Measurements from ENCODE around the gene HPRT1.
A peak's percentile ranks its signal among the peaks of the same experiment; 100 is the strongest.
"Not testable (repeated sequence)": the region's sequence is repeated elsewhere in the genome, so short reads cannot be mapped to it uniquely, and the experiment has no call there.

The HPRT1 gene, protein sequence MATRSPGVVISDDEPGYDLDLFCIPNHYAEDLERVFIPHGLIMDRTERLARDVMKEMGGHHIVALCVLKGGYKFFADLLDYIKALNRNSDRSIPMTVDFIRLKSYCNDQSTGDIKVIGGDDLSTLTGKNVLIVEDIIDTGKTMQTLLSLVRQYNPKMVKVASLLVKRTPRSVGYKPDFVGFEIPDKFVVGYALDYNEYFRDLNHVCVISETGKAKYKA

DNA sequence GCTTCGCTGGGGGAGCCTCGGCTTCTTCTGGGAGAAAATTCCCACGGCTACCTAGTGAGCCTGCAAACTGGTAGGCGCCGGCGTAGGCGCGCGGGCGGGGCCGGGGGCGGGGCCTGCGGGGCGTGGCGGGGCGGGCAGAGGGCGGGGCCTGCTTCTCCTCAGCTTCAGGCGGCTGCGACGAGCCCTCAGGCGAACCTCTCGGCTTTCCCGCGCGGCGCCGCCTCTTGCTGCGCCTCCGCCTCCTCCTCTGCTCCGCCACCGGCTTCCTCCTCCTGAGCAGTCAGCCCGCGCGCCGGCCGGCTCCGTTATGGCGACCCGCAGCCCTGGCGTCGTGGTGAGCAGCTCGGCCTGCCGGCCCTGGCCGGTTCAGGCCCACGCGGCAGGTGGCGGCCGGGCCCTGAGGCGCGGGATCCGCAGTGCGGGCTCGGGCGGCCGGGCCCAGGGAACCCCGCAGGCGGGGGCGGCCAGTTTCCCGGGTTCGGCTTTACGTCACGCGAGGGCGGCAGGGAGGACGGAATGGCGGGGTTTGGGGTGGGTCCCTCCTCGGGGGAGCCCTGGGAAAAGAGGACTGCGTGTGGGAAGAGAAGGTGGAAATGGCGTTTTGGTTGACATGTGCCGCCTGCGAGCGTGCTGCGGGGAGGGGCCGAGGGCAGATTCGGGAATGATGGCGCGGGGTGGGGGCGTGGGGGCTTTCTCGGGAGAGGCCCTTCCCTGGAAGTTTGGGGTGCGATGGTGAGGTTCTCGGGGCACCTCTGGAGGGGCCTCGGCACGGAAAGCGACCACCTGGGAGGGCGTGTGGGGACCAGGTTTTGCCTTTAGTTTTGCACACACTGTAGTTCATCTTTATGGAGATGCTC is at the start of gene HPRT1:
Gene HPRT1, plus strand, starts transcription at position 161 of the 857 bp plus-strand sequence. Its CDS starts 147 bp downstream, at position 308.
- peak; percentile 77 for DNase-seq

DNA sequence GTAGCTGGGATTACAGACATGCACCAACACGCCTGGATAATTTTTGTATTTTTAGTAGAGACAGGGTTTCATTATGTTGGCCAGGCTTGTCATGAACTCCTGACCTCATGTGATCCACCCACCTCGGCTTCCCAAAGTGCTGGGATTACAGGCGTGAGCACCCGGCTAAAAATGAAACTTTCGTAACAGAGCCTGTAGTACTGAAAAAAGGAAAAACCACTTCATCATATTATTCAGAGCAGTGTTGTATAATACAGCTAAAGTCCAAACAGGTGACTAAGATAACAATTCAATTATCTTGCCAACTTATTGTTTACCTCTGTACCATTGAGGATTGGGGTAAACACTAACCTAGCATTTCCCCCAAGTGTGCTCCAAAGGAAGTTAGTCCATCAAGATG is 43.9 kb upstream of the HPRT1 start:
- DNase-seq: no peak

DNA sequence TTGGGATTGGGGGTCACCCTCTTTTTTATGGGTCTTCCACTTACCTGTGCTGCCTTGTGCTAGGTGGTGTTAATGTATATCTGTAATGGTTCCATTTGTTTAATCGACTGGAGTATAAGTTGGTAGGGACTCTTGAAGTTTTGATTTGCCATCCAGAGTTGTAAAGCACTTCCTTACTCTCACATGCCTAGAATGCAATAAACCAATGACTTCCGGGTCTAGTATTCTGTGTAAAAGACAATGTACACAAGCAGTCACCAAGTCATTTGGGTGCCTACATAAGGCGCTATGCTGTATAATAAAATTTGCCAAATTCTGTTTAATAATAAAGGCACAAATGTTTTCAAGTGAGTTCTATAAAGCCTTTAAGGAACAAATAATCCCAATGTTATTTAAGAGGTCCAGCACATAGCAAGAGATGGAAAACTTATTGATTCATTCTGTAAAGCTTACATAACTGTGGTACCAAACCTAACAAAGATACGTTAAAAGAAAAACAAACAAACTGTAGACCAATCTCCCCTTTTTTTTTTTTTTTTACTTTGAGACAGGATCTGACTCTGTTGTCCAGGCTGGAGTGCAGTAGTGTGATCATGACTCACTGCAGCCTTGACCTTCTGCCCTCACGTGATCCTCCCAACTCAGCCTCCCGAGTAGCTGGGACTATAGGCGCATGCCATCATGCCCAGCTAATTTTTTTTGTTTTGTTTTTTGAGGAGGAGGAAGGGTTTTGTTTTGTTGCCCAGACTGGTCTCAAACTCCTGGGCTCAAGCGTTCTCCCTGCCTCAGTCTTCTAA is 41.5 kb upstream of the HPRT1 start:
- DNase-seq: no peak

DNA sequence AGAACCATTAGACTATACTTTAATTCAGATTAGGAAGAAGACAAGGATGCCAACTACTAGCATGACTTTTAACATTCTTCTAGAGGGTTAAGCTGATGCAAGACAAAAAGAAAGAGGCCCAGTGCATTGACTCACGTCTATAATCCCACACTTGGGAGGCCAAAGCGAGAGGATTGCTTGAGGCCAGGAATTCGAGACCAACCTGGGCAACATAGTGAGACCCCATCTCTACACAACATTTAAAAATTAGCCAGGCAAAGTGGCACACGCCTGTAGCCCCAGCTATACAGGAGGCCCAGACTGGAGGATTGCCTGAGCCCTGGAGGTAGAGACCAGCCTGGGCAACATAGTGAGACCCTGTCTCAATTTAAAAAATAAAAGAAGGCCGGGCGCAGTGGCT is 40.2 kb upstream of the HPRT1 start:
- DNase-seq: no peak

GRCh38 chrX:134423606-134424005 is 36.4 kb upstream of the HPRT1 start:
- no peak for DNase-seq

DNA sequence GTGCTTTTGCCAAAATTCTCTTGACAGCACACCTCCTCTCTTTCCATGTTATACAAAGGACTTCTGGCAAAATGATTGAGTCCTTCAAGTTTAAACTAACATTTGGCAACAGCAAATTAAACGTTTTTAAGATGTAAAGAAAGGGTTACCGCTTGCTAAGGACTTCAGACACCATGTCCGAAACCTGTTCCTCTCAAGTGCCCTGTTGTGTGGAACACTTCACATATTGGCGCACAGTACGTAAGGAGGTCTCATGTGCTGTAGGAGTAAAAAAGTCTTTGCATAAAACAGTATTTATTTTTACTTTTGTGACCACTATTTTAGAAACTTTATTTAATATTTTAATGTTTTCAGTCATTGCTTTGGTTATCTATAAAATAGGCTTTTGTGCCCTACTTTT is 33.7 kb upstream of the HPRT1 start:
- no peak for DNase-seq

GRCh38 chrX:134431894-134432293 is 28.1 kb upstream of the HPRT1 start:
- DNase-seq: no peak

DNA sequence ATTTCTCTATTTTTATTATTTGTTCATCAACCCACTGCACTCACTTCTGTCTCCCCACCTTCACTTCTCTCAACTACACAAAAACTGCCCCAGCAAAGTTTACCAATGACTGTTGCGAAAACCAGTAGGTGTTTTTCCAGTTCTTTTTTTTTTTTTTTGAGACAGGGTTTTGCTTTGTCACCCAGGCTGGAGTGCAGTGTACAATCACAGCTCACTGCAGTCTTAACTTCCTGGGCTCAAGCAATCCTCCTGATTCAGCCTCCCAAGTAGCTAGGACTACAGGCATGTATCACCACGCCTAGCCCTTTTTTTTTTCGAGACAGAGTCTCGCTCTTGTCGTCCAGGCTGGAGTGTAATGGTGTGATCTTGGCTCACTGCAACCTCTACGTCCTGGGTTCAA is 24.1 kb upstream of the HPRT1 start:
- DNase-seq: no peak

DNA sequence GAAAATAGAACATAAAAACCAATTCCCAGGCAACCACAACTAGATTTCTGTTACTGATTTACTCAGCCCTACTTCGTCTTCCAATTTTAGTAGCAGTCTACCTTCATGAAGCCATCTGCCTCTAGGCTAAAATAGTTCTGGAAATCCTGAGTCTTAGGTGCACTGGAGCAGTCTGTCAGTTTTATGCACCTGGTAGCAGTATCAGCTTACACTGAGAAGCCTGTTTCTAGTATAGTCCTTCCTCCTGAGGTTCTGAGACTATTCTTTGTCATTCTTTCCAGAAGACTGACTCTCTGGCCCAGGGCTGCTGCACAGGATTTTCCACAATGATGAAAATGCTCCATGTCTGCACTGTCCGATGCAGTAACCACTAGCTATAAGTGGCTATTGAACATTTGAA is 16.9 kb upstream of the HPRT1 start:
- no peak for DNase-seq

GRCh38 chrX:134443461-134443860 is 16.5 kb upstream of the HPRT1 start:
- no peak for DNase-seq

GRCh38 chrX:134444681-134445080 is 15.3 kb upstream of the HPRT1 start:
- no peak for DNase-seq

DNA sequence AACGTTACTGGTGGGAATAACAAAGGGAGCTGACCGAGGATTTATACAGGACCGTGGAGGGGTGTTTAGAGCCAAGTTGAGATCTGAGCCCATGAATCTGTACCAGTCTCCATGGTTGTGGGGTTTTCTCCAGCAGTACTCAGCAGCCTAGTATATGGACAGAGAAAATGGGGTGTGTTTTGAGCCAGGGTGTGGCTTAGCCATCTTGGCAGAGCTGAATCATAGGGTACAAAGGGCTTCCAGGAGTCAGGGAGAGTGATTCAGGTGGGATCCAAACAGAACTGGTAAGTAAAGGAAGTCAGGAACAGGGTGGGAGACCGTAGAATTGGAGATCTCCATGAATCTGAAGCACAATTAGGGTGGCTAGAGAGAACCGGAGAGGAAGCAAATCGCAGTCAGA is 7.4 kb upstream of the HPRT1 start:
- no peak for DNase-seq

GRCh38 chrX:134453631-134454030 is 6.3 kb upstream of the HPRT1 start:
- no peak for DNase-seq

GRCh38 chrX:134454506-134454905 is 5.5 kb upstream of the HPRT1 start:
- DNase-seq: no peak

GRCh38 chrX:134457708-134458107 is 2.3 kb upstream of the HPRT1 start:
- no peak for DNase-seq

GRCh38 chrX:134459683-134460004 is 321 bp upstream of the HPRT1 start:
- peak; percentile 63 for DNase-seq

DNA sequence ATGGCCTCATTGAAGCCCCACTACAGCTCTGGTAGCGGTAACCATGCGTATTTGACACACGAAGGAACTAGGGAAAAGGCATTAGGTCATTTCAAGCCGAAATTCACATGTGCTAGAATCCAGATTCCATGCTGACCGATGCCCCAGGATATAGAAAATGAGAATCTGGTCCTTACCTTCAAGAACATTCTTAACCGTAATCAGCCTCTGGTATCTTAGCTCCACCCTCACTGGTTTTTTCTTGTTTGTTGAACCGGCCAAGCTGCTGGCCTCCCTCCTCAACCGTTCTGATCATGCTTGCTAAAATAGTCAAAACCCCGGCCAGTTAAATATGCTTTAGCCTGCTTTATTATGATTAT is 876 bp downstream of the HPRT1 start:
- DNase-seq: no peak

- DNase-seq: no peak
These were observed 1.5 kb downstream of the HPRT1 start for GRCh38 chrX:134461437-134461836.

- no peak for DNase-seq
These were observed 3.0 kb downstream of the HPRT1 start for GRCh38 chrX:134462927-134463326.

GRCh38 chrX:134464453-134464852 is 4.5 kb downstream of the HPRT1 start:
- not testable (repeated sequence) for DNase-seq

DNA sequence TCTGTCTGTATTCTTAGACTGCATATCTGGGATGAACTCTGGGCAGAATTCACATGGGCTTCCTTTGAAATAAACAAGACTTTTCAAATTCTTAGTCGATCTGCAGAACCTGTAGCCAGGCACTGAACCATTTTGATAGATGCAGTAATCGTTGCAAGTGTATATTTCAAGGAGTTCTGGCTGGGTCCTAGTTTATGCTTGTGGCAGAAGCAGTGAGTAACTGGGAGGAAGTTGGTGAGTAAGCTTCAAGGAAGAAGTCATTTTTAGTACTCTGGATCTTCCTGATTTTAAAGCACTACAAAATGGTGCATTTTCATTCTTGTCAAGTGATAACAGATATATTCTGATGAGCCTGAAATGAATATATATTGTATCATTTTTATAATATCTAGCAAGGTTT is 9.5 kb downstream of the HPRT1 start:
- no peak for DNase-seq

DNA sequence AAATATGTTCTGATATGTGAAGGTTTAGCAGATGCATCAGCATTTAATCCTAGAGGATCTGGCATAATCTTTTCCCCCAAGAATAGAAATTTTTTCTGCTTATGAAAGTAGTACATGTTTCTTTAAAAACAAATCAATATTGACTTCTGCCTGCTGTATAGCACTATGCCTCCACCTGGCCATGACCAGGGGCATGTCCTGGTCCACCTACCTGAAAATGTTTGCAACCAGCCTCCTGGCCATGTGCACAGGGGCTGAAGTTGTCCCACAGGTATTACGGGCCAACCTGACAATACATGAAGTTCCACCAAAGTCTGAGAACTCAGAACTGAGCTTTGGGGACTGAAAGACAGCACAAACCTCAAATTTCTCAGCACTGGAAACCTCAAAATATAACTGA is 10.0 kb downstream of the HPRT1 start:
- no peak for DNase-seq

DNA sequence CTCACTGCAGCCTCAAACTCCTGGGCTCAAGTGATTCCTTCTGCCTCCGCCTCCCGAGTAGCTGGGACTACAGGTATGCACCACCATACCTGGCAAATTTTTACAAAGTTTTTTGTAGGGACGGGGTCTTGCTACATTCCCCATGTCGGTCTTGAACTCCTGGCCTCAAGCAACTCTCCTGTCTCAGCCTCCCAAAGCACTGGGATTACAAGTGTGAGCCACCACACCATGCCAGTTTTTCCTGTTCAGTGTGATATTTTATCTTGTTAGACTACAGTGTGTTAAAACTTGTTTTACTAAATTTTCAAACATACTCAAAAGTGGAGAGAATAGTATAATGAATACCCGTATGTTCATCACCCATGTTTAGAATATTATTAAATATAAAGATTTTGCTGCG is 12.1 kb downstream of the HPRT1 start:
- DNase-seq: no peak

- DNase-seq: no peak
These were observed 16.3 kb downstream of the HPRT1 start for GRCh38 chrX:134476284-134476683.
